Cardiac muscle cell (in vitro differentiated cells and primary cell): ENCODE measurements around the gene ADNP2. TPM values are rescaled to one million over a fixed set of nuclear protein-coding genes. Genes with fewer than 3 reads are reported as not detected.

Experiments
- DNase-seq, 2 donors: peaks; one replicate each; pipeline versions ENCODE4 v3.0.0 to v3.0.0-alpha.2; 2010 to 2017; ENCODE audit warnings: low read depth in 1 of 2, low spot score in 1 of 2
- H3K27ac ChIP-seq: fragments of 200-600 bp; sonication (generic); 2 replicates; pipeline ENCODE4 v1.5.1; 2016
- H3K27me3 ChIP-seq: fragments of 200-600 bp; sonication (generic); 2 replicates; pipeline ENCODE4 v1.6.0; 2016; ENCODE audit warnings: control low read depth
- H3K36me3 ChIP-seq: fragments of 200-600 bp; sonication (generic); 2 replicates; pipeline ENCODE4 v1.5.1; 2016; ENCODE audit warnings: control low read depth
- H3K4me1 ChIP-seq: fragments of 200-600 bp; sonication (generic); 2 replicates; pipeline ENCODE4 v1.8.1; 2017; ENCODE audit warnings: low read depth, mild to moderate bottlenecking, mixed run types
- H3K4me3 ChIP-seq: fragments of 200-600 bp; sonication (generic); 2 replicates; pipeline ENCODE4 v1.5.1; 2016; ENCODE audit warnings: mild to moderate bottlenecking
- H3K9me3 ChIP-seq: fragments of 200-600 bp; sonication (generic); 2 replicates; pipeline ENCODE4 v1.5.1; 2017; ENCODE audit warnings: low read depth, mild to moderate bottlenecking, control low read depth
- CTCF ChIP-seq: IDR thresholded peaks from 2 replicates; pipeline ENCODE4 v1.5.1; 2012; ENCODE audit warnings: low read depth, mild to moderate bottlenecking, low read length
- polyA plus RNA-seq: library from polyadenylated mRNA; unstranded; fragments of >200 nt; fragmentation: Nextera tagmentation; extraction: Ambion mirVana; gene quantifications from 2 replicates; pipeline ENCODE4 v1.2.1, GENCODE V29; 2016
- total RNA-seq: library from RNA; depleted of rRNA; stranded (reverse); fragments of >200 nt; gene quantifications from 2 replicates; pipeline ENCODE4 v1.2.3, GENCODE V29; 2016

ADNP2 gene
- total and polyA plus RNA-seq, 2 experiments from 2014 or later: 10.5 to 35.8 TPM

GRCh38 chr18:80136679-80137078, 27.6 kb downstream of the ADNP2 start:
- Histone ChIP-seq H3K27ac (no peak overlapping the region), H3K36me3 (peaks cover 45% of the 10 kb centered on the region), H3K27me3 (no peaks in the 10 kb centered on the region), H3K4me3 (no peak overlapping the region), H3K9me3 (no peaks in the 10 kb centered on the region), H3K4me1 (no peaks in the 10 kb centered on the region)
- TF ChIP-seq CTCF: no peak
- DNase-seq: no peak

- peaks cover 45% of the 10 kb centered on the region for H3K36me3 ChIP-seq
- no peak overlapping the region for H3K27ac ChIP-seq
- H3K27me3 ChIP-seq: no peaks in the 10 kb centered on the region
- no peaks in the 10 kb centered on the region for H3K9me3 ChIP-seq
- no peak overlapping the region for H3K4me3 ChIP-seq
- no peak for TF ChIP-seq CTCF
- no peak for DNase-seq
- no peaks in the 10 kb centered on the region for H3K4me1 ChIP-seq
These were observed 28.1 kb downstream of the ADNP2 start for GRCh38 chr18:80137137-80137536.

- TF ChIP-seq CTCF: no peak
- no peak for DNase-seq
- no peak overlapping the region for H3K27ac ChIP-seq
- no peaks in the 10 kb centered on the region for H3K27me3 ChIP-seq
- no peaks in the 10 kb centered on the region for H3K4me1 ChIP-seq
- no peaks in the 10 kb centered on the region for H3K9me3 ChIP-seq
- no peak overlapping the region for H3K4me3 ChIP-seq
- peaks cover 45% of the 10 kb centered on the region for H3K36me3 ChIP-seq
These were observed 28.9 kb downstream of the ADNP2 start for GRCh38 chr18:80137976-80138375.

GRCh38 chr18:80140455-80140985, 31.5 kb downstream of the ADNP2 start:
- no peak for DNase-seq
- Histone ChIP-seq H3K27ac (no peak overlapping the region), H3K36me3 (peaks cover 29% of the 10 kb centered on the region), H3K4me1 (no peaks in the 10 kb centered on the region), H3K9me3 (no peaks in the 10 kb centered on the region), H3K27me3 (no peaks in the 10 kb centered on the region), H3K4me3 (no peak overlapping the region)
- TF ChIP-seq CTCF: no peak

GRCh38 chr18:80143881-80144280, 34.8 kb downstream of the ADNP2 start:
- Histone ChIP-seq H3K4me1 (no peaks in the 10 kb centered on the region), H3K9me3 (no peaks in the 10 kb centered on the region), H3K27me3 (no peaks in the 10 kb centered on the region), H3K27ac (no peak overlapping the region), H3K4me3 (no peak overlapping the region), H3K36me3 (peaks cover 6% of the 10 kb centered on the region)
- TF ChIP-seq CTCF: no peak
- DNase-seq: peak in 1 of 2 donors; percentile 28
